Hepatocyte (in vitro differentiated cells): ENCODE measurements around the gene FHOD3. TPM values are rescaled to one million over a fixed set of nuclear protein-coding genes. Genes with fewer than 3 reads are reported as not detected.

Experiments used
- DNase-seq: peaks from one replicate; pipeline ENCODE4 v3.0.0-alpha.2; 2016; ENCODE audit warnings: low spot score
- H2AFZ ChIP-seq: fragments of 200-600 bp; sonication (generic); 2 replicates; pipeline ENCODE4 v1.6.0; 2016; ENCODE audit warnings: antibody characterized with exemption, mild to moderate bottlenecking
- H3K27ac ChIP-seq: fragments of 200-600 bp; sonication (generic); 2 replicates; pipeline ENCODE4 v1.5.1; 2016; ENCODE audit warnings: mild to moderate bottlenecking
- H3K27me3 ChIP-seq: fragments of 200-600 bp; sonication (generic); 2 replicates; pipeline ENCODE4 v1.6.1; 2016
- H3K36me3 ChIP-seq: fragments of 200-600 bp; sonication (generic); replicated peaks from 2 replicates; pipeline ENCODE4 v1.5.1; 2016; ENCODE audit warnings: low read depth; ENCODE audit not compliant: insufficient read depth
- H3K4me1 ChIP-seq: fragments of 200-600 bp; sonication (generic); 2 replicates; pipeline ENCODE4 v1.5.1; 2016; ENCODE audit warnings: mild to moderate bottlenecking, moderate library complexity; ENCODE audit not compliant: insufficient read depth
- H3K4me2 ChIP-seq: fragments of 200-600 bp; sonication (generic); 2 replicates; pipeline ENCODE4 v1.6.0; 2016
- H3K4me3 ChIP-seq: fragments of 200-600 bp; sonication (generic); 2 replicates; pipeline ENCODE4 v1.5.1; 2016; ENCODE audit warnings: mild to moderate bottlenecking
- H3K79me2 ChIP-seq: fragments of 200-600 bp; sonication (generic); 2 replicates; pipeline ENCODE4 v1.6.0; 2017; ENCODE audit warnings: mild to moderate bottlenecking
- H3K9me2 ChIP-seq: fragments of 200-600 bp; sonication (generic); replicated peaks from 2 replicates; pipeline ENCODE4 v1.6.0; 2017; ENCODE audit warnings: mild to moderate bottlenecking; ENCODE audit not compliant: insufficient read depth
- H3K9me3 ChIP-seq: fragments of 200-600 bp; sonication (generic); 2 replicates; pipeline ENCODE4 v1.5.1; 2016; ENCODE audit warnings: low read depth, mild to moderate bottlenecking
- H4K20me1 ChIP-seq: fragments of 200-600 bp; sonication (generic); 2 replicates; pipeline ENCODE4 v1.6.0; 2016; ENCODE audit warnings: mild to moderate bottlenecking; ENCODE audit not compliant: insufficient read depth, poor library complexity, severe bottlenecking
- EZH2 ChIP-seq: fragments of 200-600 bp; sonication (generic); IDR thresholded peaks from 2 replicates; pipeline ENCODE4 v1.6.1; 2016; ENCODE audit warnings: antibody characterized with exemption, mild to moderate bottlenecking, borderline replicate concordance
- EZH2phosphoT487 ChIP-seq: fragments of 200-600 bp; sonication (generic); IDR thresholded peaks from one replicate; pipeline ENCODE4 v1.6.1; 2018; ENCODE audit warnings: antibody characterized with exemption, mild to moderate bottlenecking, low read depth, moderate library complexity; ENCODE audit not compliant: unreplicated experiment, severe bottlenecking
- WGBS: methylation state at CpG from one replicate; pipeline ENCODE4 v1.1.6; 2016; ENCODE audit warnings: low lambda C conversion rate; ENCODE audit errors: missing lambda C conversion rate; 5-methylcytosine and 5-hydroxymethylcytosine counted together
- polyA plus RNA-seq: library from polyadenylated mRNA; unstranded; fragments of >200 nt; fragmentation: Nextera tagmentation; extraction: Ambion mirVana; gene quantifications from 2 replicates; pipeline ENCODE4 v1.2.1, GENCODE V29; 2016
- total RNA-seq: library from RNA; depleted of rRNA; stranded (reverse); fragments of >200 nt; gene quantifications from 2 replicates; pipeline ENCODE4 v1.2.3, GENCODE V29; 2014
- TF ChIP-seq, protein P1 (sequence below): fragments of 200-600 bp; sonication (generic); IDR thresholded peaks from 2 replicates; pipeline ENCODE4 v1.5.1; 2016; ENCODE audit warnings: antibody characterized with exemption, mild to moderate bottlenecking; ENCODE audit not compliant: poor library complexity

Gene FHOD3
- total and polyA plus RNA-seq, 2 experiments from 2014 or later, result 1.7 to 2.7 TPM

DNA sequence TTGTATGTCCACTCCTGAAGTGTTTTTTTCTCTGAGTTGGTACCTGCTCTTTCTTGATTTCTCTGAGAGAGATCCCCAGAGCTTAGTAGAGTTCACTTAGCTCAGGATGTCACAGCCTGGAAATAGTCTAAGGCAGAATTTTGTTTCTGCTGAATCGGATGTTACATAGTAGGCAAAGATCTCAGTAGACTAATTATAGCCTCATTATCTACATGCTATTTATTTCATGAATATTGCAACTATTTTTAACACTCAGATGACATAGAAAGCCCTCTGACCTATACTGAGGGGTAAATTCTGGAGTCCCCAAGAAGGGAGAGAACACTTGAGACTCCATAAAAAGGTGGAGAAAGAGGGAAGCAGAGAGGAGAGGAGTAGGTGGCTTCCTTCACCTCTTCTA, 160.2 kb downstream of the FHOD3 start:
- TF ChIP-seq EZH2 (no peak), EZH2phosphoT487 (no peak)
- TF ChIP-seq, protein P1, sequence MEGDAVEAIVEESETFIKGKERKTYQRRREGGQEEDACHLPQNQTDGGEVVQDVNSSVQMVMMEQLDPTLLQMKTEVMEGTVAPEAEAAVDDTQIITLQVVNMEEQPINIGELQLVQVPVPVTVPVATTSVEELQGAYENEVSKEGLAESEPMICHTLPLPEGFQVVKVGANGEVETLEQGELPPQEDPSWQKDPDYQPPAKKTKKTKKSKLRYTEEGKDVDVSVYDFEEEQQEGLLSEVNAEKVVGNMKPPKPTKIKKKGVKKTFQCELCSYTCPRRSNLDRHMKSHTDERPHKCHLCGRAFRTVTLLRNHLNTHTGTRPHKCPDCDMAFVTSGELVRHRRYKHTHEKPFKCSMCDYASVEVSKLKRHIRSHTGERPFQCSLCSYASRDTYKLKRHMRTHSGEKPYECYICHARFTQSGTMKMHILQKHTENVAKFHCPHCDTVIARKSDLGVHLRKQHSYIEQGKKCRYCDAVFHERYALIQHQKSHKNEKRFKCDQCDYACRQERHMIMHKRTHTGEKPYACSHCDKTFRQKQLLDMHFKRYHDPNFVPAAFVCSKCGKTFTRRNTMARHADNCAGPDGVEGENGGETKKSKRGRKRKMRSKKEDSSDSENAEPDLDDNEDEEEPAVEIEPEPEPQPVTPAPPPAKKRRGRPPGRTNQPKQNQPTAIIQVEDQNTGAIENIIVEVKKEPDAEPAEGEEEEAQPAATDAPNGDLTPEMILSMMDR, result no peak
- 96% methylated on average over 1 of the region's 1 CpG for WGBS
- Histone ChIP-seq H3K4me3 (no peak overlapping the region), H3K36me3 (no peaks in the 10 kb centered on the region), H3K4me2 (no peak overlapping the region), H3K27me3 (peaks cover 5% of the 10 kb centered on the region), H3K9me2 (no peaks in the 10 kb centered on the region), H3K27ac (no peak overlapping the region), H2AFZ (no peak overlapping the region), H3K4me1 (no peaks in the 10 kb centered on the region), H4K20me1 (no peaks in the 10 kb centered on the region), H3K9me3 (no peaks in the 10 kb centered on the region), H3K79me2 (no peaks in the 10 kb centered on the region)
- DNase-seq, result no peak

GRCh38 chr18:36458306-36458705, 160.8 kb downstream of the FHOD3 start:
- no peaks in the 10 kb centered on the region for H3K4me1 ChIP-seq
- no peak overlapping the region for H3K27ac ChIP-seq
- H3K4me2 ChIP-seq, result no peak overlapping the region
- no peaks in the 10 kb centered on the region for H3K36me3 ChIP-seq
- H3K9me2 ChIP-seq, result no peaks in the 10 kb centered on the region
- no peak for TF ChIP-seq EZH2phosphoT487
- TF ChIP-seq, protein P1, result no peak
- no peak for TF ChIP-seq EZH2
- no peaks in the 10 kb centered on the region for H3K9me3 ChIP-seq
- H3K79me2 ChIP-seq, result no peaks in the 10 kb centered on the region
- H3K27me3 ChIP-seq, result peaks cover 5% of the 10 kb centered on the region
- H2AFZ ChIP-seq, result no peak overlapping the region
- WGBS, result 95% methylated on average over 1 of the region's 1 CpG
- no peaks in the 10 kb centered on the region for H4K20me1 ChIP-seq
- H3K4me3 ChIP-seq, result no peak overlapping the region
- no peak for DNase-seq

- H3K36me3 ChIP-seq, result no peaks in the 10 kb centered on the region
- TF ChIP-seq, protein P1, result no peak
- TF ChIP-seq EZH2 (no peak), EZH2phosphoT487 (no peak)
- H3K9me2 ChIP-seq, result no peaks in the 10 kb centered on the region
- no peak overlapping the region for H3K27ac ChIP-seq
- H2AFZ ChIP-seq, result no peak overlapping the region
- peaks cover 5% of the 10 kb centered on the region for H3K27me3 ChIP-seq
- no peaks in the 10 kb centered on the region for H3K79me2 ChIP-seq
- no peak overlapping the region for H3K4me3 ChIP-seq
- no peaks in the 10 kb centered on the region for H3K9me3 ChIP-seq
- H3K4me2 ChIP-seq, result no peak overlapping the region
- no peaks in the 10 kb centered on the region for H4K20me1 ChIP-seq
- WGBS, result 92% methylated on average over 4 of the region's 4 CpGs
- no peak for DNase-seq
- H3K4me1 ChIP-seq, result peaks cover 1% of the 10 kb centered on the region
Measured at GRCh38 chr18:36459203-36459602, 161.7 kb downstream of the FHOD3 start.

GRCh38 chr18:36459786-36460185, 162.3 kb downstream of the FHOD3 start:
- no peak overlapping the region for H3K4me3 ChIP-seq
- 64% methylated on average over 3 of the region's 3 CpGs for WGBS

More at GRCh38 chr18:36459786-36460185, 162.3 kb downstream of the FHOD3 start:
- H3K27me3 ChIP-seq, result peaks cover 5% of the 10 kb centered on the region
- peaks cover 6% of the 10 kb centered on the region for H3K4me1 ChIP-seq
- H3K36me3 ChIP-seq, result no peaks in the 10 kb centered on the region
- H2AFZ ChIP-seq, result no peak overlapping the region
- TF ChIP-seq EZH2phosphoT487 (no peak), EZH2 (no peak)
- TF ChIP-seq, protein P1, result no peak
- no peaks in the 10 kb centered on the region for H3K9me3 ChIP-seq
- no peaks in the 10 kb centered on the region for H3K79me2 ChIP-seq
- no peak for DNase-seq
- H3K4me2 ChIP-seq, result no peak overlapping the region
- no peaks in the 10 kb centered on the region for H3K9me2 ChIP-seq
- H4K20me1 ChIP-seq, result no peaks in the 10 kb centered on the region
- H3K27ac ChIP-seq, result no peak overlapping the region
